Body of pancreas (tissue), 4 donors: Measurements from ENCODE around the gene GJD2. TPM values are rescaled to one million over a fixed set of nuclear protein-coding genes. Genes with fewer than 3 reads are reported as not detected.

Experiments
- ATAC-seq: fragments of 150-250 bp; one replicate; pipeline ENCODE4 v1.9.1; 2016
- DNase-seq, 4 donors: peaks; one replicate each; pipeline ENCODE4 v3.0.0-alpha.2; 2019
- H3K27ac ChIP-seq, 4 donors: fragments of 200-600 bp; sonication (generic); 1 replicate in 3 of 4; 2 replicates in 1 of 4; pipeline versions ENCODE4 v1.5.1 to v1.6.1; 2016 to 2019; ENCODE audit warnings: mild to moderate bottlenecking in 1 of 4, mixed read lengths in 1 of 4, moderate library complexity in 1 of 4
- H3K27me3 ChIP-seq, 2 donors: fragments of 200-600 bp; sonication (generic); one replicate each; pipeline ENCODE4 v1.6.0; 2016; ENCODE audit warnings: mild to moderate bottlenecking in 1 of 2
- H3K36me3 ChIP-seq, 2 donors: fragments of 200-600 bp; sonication (generic); replicated peaks in 1 of 2; 2 replicates each; pipeline ENCODE4 v1.5.1; 2016; ENCODE audit warnings: low read depth in 2 of 2; ENCODE audit not compliant: insufficient read depth in 1 of 2
- H3K4me1 ChIP-seq: fragments of 200-600 bp; sonication (generic); one replicate; pipeline ENCODE4 v1.6.0; 2016
- H3K4me3 ChIP-seq, 2 donors: fragments of 200-600 bp; sonication (generic); 1 replicate in 1 of 2; 2 replicates in 1 of 2; pipeline ENCODE4 v1.5.1; 2016 to 2019
- H3K9me3 ChIP-seq, 3 donors: fragments of 200-600 bp; sonication (generic); 1 replicate in 2 of 3; 2 replicates in 1 of 3; pipeline ENCODE4 v1.5.1; 2016
- CTCF ChIP-seq, 7 experiments: fragments of 450-650 bp in 4 of 7; fragments of 200-600 bp in 3 of 7; sonication (generic) in 3 of 7; IDR thresholded peaks; one replicate each; pipeline ENCODE4 v1.5.1; 2016 to 2019; ENCODE audit warnings: antibody characterized with exemption in 7 of 7
- POLR2A ChIP-seq, 3 donors: fragments of 450-650 bp; IDR thresholded peaks; one replicate each; pipeline ENCODE4 v1.6.1; 2016; ENCODE audit warnings: antibody characterized with exemption in 3 of 3, mild to moderate bottlenecking in 2 of 3
- WGBS, 2 donors: methylation state at CpG; one replicate each; pipeline ENCODE4 v1.1.5; 2017; 5-methylcytosine and 5-hydroxymethylcytosine counted together
- intact Hi-C: fragments of 100-400 bp; cut with DNase I; formaldehyde crosslinking; loops from one replicate; pipeline ENCODE4 v1.15.1; 2023
- total RNA-seq, 2 donors: library from RNA; depleted of rRNA; stranded (reverse); fragments of >200 nt; gene quantifications; one replicate each; pipeline ENCODE4 v1.1.0, GENCODE V29; 2016

The GJD2 gene
- total RNA-seq, 2 donors from 2014 or later: 2.3 to 4.0 TPM

GRCh38 chr15:34768530-34768929 lies 13.7 kb upstream of the GJD2 start:
- no peaks in the 10 kb centered on the region for H3K4me1 ChIP-seq
- no peak overlapping the region for H3K27ac ChIP-seq
- no peak overlapping the region for H3K4me3 ChIP-seq
- intact Hi-C loops: no loop called here
- DNase-seq: no peak
- no peak for ATAC-seq
- H3K27me3 ChIP-seq: no peaks in the 10 kb centered on the region
- H3K36me3 ChIP-seq: no peaks in the 10 kb centered on the region
- TF ChIP-seq POLR2A (IDR thresholded peaks at IDR 0.05) (no peak), CTCF (IDR thresholded peaks at IDR 0.05) (no peak)
- H3K9me3 ChIP-seq: no peaks in the 10 kb centered on the region

- ATAC-seq (no peak), DNase-seq (no peak)
- H3K9me3 ChIP-seq: no peaks in the 10 kb centered on the region
- TF ChIP-seq CTCF (IDR thresholded peaks at IDR 0.05) (no peak), POLR2A (IDR thresholded peaks at IDR 0.05) (no peak)
- intact Hi-C loops: no loop called here
- no peaks in the 10 kb centered on the region for H3K36me3 ChIP-seq
- no peak overlapping the region for H3K27ac ChIP-seq
- H3K4me3 ChIP-seq: no peak overlapping the region
- no peaks in the 10 kb centered on the region for H3K4me1 ChIP-seq
- WGBS, 2 donors: 61 to 68% methylated on average over 5 of the region's 5 CpGs
- H3K27me3 ChIP-seq: no peaks in the 10 kb centered on the region
These were observed 10.9 kb upstream of the GJD2 start for GRCh38 chr15:34765741-34766140.

- H3K27ac ChIP-seq: no peak overlapping the region
- H3K4me3 ChIP-seq: no peak overlapping the region
- H3K9me3 ChIP-seq: no peaks in the 10 kb centered on the region
- H3K4me1 ChIP-seq: no peaks in the 10 kb centered on the region
- TF ChIP-seq CTCF (IDR thresholded peaks at IDR 0.05) (no peak), POLR2A (IDR thresholded peaks at IDR 0.05) (no peak)
- DNase-seq (no peak), ATAC-seq (no peak)
- no peaks in the 10 kb centered on the region for H3K27me3 ChIP-seq
- intact Hi-C loops: no loop called here
- no peaks in the 10 kb centered on the region for H3K36me3 ChIP-seq
- WGBS, 2 donors: 49 to 60% methylated on average over 3 of the region's 3 CpGs
These were observed 6.1 kb upstream of the GJD2 start for GRCh38 chr15:34760909-34761308.

- H3K4me3 ChIP-seq: no peak overlapping the region
- H3K27ac ChIP-seq: no peak overlapping the region
- no peaks in the 10 kb centered on the region for H3K36me3 ChIP-seq
- 49 to 52% methylated on average over 2 of the region's 2 CpGs for WGBS, 2 donors
- TF ChIP-seq CTCF (IDR thresholded peaks at IDR 0.05) (no peak), POLR2A (IDR thresholded peaks at IDR 0.05) (no peak)
- H3K9me3 ChIP-seq: no peaks in the 10 kb centered on the region
- peaks cover 4% of the 10 kb centered on the region for H3K4me1 ChIP-seq
- peaks cover 0 to 5% of the 10 kb centered on the region in 2 donors for H3K27me3 ChIP-seq
- ATAC-seq (no peak), DNase-seq (no peak)
- intact Hi-C loops: no loop called here
These were observed 5.2 kb upstream of the GJD2 start for GRCh38 chr15:34759992-34760391.

- peaks cover 11% of the 10 kb centered on the region for H3K4me1 ChIP-seq
- no peak for DNase-seq
- no peak for TF ChIP-seq POLR2A (IDR thresholded peaks at IDR 0.05)
- no peak for TF ChIP-seq CTCF (IDR thresholded peaks at IDR 0.05)
- H3K36me3 ChIP-seq: no peaks in the 10 kb centered on the region
- H3K4me3 ChIP-seq: no peak overlapping the region
- no peak for ATAC-seq
- intact Hi-C loops: no loop called here
- WGBS, 2 donors: 37 to 49% methylated on average over 3 of the region's 3 CpGs
- no peaks in the 10 kb centered on the region for H3K9me3 ChIP-seq
- H3K27me3 ChIP-seq: peaks cover 0 to 12% of the 10 kb centered on the region in 2 donors
- H3K27ac ChIP-seq: no peak overlapping the region
These were observed 4.5 kb upstream of the GJD2 start for GRCh38 chr15:34759347-34759746.
